ENCODE measurements around the gene PYROXD2. TPM values are rescaled to one million over a fixed set of nuclear protein-coding genes. Genes with fewer than 3 reads are reported as not detected.

The PYROXD2 gene
- total and polyA plus RNA-seq, 10 of the 15 experiments (the other 5 are each of a cell fraction or from before 2014, with no cell fraction given) = 4.8 to 15.8 (median 11.1) TPM

- TF ChIP-seq TCF7 (IDR thresholded peaks at IDR 0.05; ENCODE audit: borderline replicate concordance) = no peak
- TF ChIP-seq RUNX3 (IDR thresholded peaks at IDR 0.05; ENCODE audit: low read length) = peak; percentile 30
- Histone ChIP-seq H3K4me1 (ENCODE audit: control insufficient read depth, insufficient read depth, low read length) (peaks cover 13% of the 10 kb centered on the region), H3K27ac (ENCODE audit: control insufficient read depth, insufficient read depth) (no peak overlapping the region), H4K20me1 (ENCODE audit: control insufficient read depth, insufficient read depth) (no peaks in the 10 kb centered on the region), H3K9me3 (replicated peaks; ENCODE audit: control insufficient read depth, insufficient read depth, low read length) (no peaks in the 10 kb centered on the region), H3K79me2 (ENCODE audit: control insufficient read depth, insufficient read depth, low read length) (no peaks in the 10 kb centered on the region), H3K4me3 (no peak overlapping the region), H3K36me3 (ENCODE audit: control insufficient read depth in 2 of 2, insufficient read depth in 2 of 2, low read length in 1 of 2) (no peaks in the 10 kb centered on the region), H3K9ac (ENCODE audit: control insufficient read depth, insufficient read depth, low read length) (no peak overlapping the region), H3K4me2 (ENCODE audit: control insufficient read depth, insufficient read depth) (0 out of 2 replicates have a peak overlapping the region, but pooled peaks have one; percentile 9), H2AFZ (ENCODE audit: control insufficient read depth, low read depth, low read length) (peak overlapping the region; percentile 23; the same call in 1 of the 2 replicates), H3K27me3 (replicated peaks in 1 of 2; ENCODE audit: control insufficient read depth in 2 of 2, insufficient read depth in 2 of 2, low read length in 1 of 2) (no peaks in the 10 kb centered on the region)
- 66% methylated on average over 9 of the region's 9 CpGs for WGBS (ENCODE audit: insufficient coverage, insufficient replicate concordance, low lambda C conversion rate, missing lambda C conversion rate)
- intact Hi-C loops (cut with micrococcal nuclease; ENCODE audit: unreplicated experiment) (no loop called here), in situ Hi-C loops (cut with MboI) (no loop called here)
- ChIA-PET SMC1A (ENCODE audit: uncharacterized antibody, unreplicated experiment) (interaction anchor here (0.8 to 1.6 kb wide), 2 partner anchors 14 to 195 kb away, joined by 3 read pairs; no protein-coding TSS in a partner anchor), POLR2A (no interaction called here), RAD21 (ENCODE audit: unreplicated experiment) (no interaction called here), CTCF (no interaction called here)
- BruUV-seq (replicated peaks) = no TSS peak
- DNase-seq (ENCODE audit: low read depth, low spot score) (no peak), ATAC-seq (peak; percentile 30; the same call in 2 of the 3 replicates), FAIRE-seq (no peak)
Observed at GRCh38 chr10:98364432-98365102, 50.4 kb downstream of the PYROXD2 start.

- CTCF ChIA-PET = no interaction called here
- peaks cover 13% of the 10 kb centered on the region for H3K4me1 ChIP-seq (ENCODE audit: control insufficient read depth, insufficient read depth, low read length)
- H3K36me3 ChIP-seq (ENCODE audit: control insufficient read depth in 2 of 2, insufficient read depth in 2 of 2, low read length in 1 of 2) = no peaks in the 10 kb centered on the region
- no peaks in the 10 kb centered on the region for H3K9me3 ChIP-seq (replicated peaks; ENCODE audit: control insufficient read depth, insufficient read depth, low read length)
- H3K27me3 ChIP-seq (replicated peaks in 1 of 2; ENCODE audit: control insufficient read depth in 2 of 2, insufficient read depth in 2 of 2, low read length in 1 of 2) = no peaks in the 10 kb centered on the region
- POLR2A ChIA-PET = no interaction called here
- H3K9ac ChIP-seq (ENCODE audit: control insufficient read depth, insufficient read depth, low read length) = no peak overlapping the region
- intact Hi-C loops (cut with micrococcal nuclease; ENCODE audit: unreplicated experiment) (no loop called here), in situ Hi-C loops (cut with MboI) (no loop called here)
- no peak overlapping the region for H3K4me2 ChIP-seq (ENCODE audit: control insufficient read depth, insufficient read depth)
- 85% methylated on average over 6 of the region's 6 CpGs for WGBS (ENCODE audit: insufficient coverage, insufficient replicate concordance, low lambda C conversion rate, missing lambda C conversion rate)
- H4K20me1 ChIP-seq (ENCODE audit: control insufficient read depth, insufficient read depth) = no peaks in the 10 kb centered on the region
- no peak overlapping the region for H3K27ac ChIP-seq (ENCODE audit: control insufficient read depth, insufficient read depth)
- no peak for FAIRE-seq
- SMC1A ChIA-PET (ENCODE audit: uncharacterized antibody, unreplicated experiment) = interaction anchor here (1.6 kb wide), 1 partner anchor 193 kb away, joined by 3 read pairs; no protein-coding TSS in a partner anchor
- no peak overlapping the region for H2AFZ ChIP-seq (ENCODE audit: control insufficient read depth, low read depth, low read length)
- no peak for ATAC-seq
- no peak overlapping the region for H3K4me3 ChIP-seq
- RAD21 ChIA-PET (ENCODE audit: unreplicated experiment) = no interaction called here
- BruUV-seq (replicated peaks) = no TSS peak
- no peak for DNase-seq (ENCODE audit: low read depth, low spot score)
- no peaks in the 10 kb centered on the region for H3K79me2 ChIP-seq (ENCODE audit: control insufficient read depth, insufficient read depth, low read length)
- no peak for TF ChIP-seq CUX1 (IDR thresholded peaks at IDR 0.05; ENCODE audit: insufficient replicate concordance, low read depth, low read length)
- TF ChIP-seq CREM (IDR thresholded peaks at IDR 0.05; ENCODE audit: low read depth) = no peak
- TF ChIP-seq BCL3 (IDR thresholded peaks at IDR 0.05; ENCODE audit: borderline replicate concordance, insufficient read depth, low read depth, low read length, poor library complexity, severe bottlenecking) = no peak
- no peak for TF ChIP-seq BCLAF1 (IDR thresholded peaks at IDR 0.05)
Observed at GRCh38 chr10:98363220-98363619, 51.8 kb downstream of the PYROXD2 start.

All from GM12878 (cell line).